HG02588 (cell line): ENCODE measurements around the gene ARL15.

Experiments used
- ATAC-seq: cut with Tn5 transposase; IDR thresholded peaks from one replicate; pipeline ENCODE4 v1.9.1; 2021; ENCODE audit warnings: mild to moderate bottlenecking, moderate library complexity; ENCODE audit not compliant: unreplicated experiment

The ARL15 gene

GRCh38 chr5:54214722-54215121, 95.7 kb downstream of the ARL15 start:
- no peak for ATAC-seq

- ATAC-seq, result no peak
These were observed 98.0 kb downstream of the ARL15 start for GRCh38 chr5:54212331-54212730.

- ATAC-seq, result no peak
These were observed 98.5 kb downstream of the ARL15 start for GRCh38 chr5:54211912-54212311.

- ATAC-seq, result no peak
These were observed 102.8 kb downstream of the ARL15 start for GRCh38 chr5:54207566-54207965.

GRCh38 chr5:54206580-54207229, 103.7 kb downstream of the ARL15 start:
- ATAC-seq, result no peak

GRCh38 chr5:54205918-54206317, 104.5 kb downstream of the ARL15 start:
- ATAC-seq, result no peak

GRCh38 chr5:54205453-54205852, 104.9 kb downstream of the ARL15 start:
- ATAC-seq, result no peak

- ATAC-seq, result no peak
These were observed 113.4 kb downstream of the ARL15 start for GRCh38 chr5:54197018-54197417.

- no peak for ATAC-seq
These were observed 114.7 kb downstream of the ARL15 start for GRCh38 chr5:54195701-54196100.

GRCh38 chr5:54194318-54194717, 116.1 kb downstream of the ARL15 start:
- ATAC-seq, result no peak

GRCh38 chr5:54187694-54188093, 122.7 kb downstream of the ARL15 start:
- no peak for ATAC-seq

GRCh38 chr5:54186912-54187445, 123.4 kb downstream of the ARL15 start:
- no peak for ATAC-seq

GRCh38 chr5:54186108-54186507, 124.3 kb downstream of the ARL15 start:
- ATAC-seq, result no peak

GRCh38 chr5:54184806-54185205, 125.6 kb downstream of the ARL15 start:
- no peak for ATAC-seq

GRCh38 chr5:54180630-54181031, 129.7 kb downstream of the ARL15 start:
- no peak for ATAC-seq

- ATAC-seq, result no peak
These were observed 131.4 kb downstream of the ARL15 start for GRCh38 chr5:54178991-54179390.

GRCh38 chr5:54178207-54178606, 132.2 kb downstream of the ARL15 start:
- no peak for ATAC-seq

- no peak for ATAC-seq
These were observed 133.3 kb downstream of the ARL15 start for GRCh38 chr5:54177058-54177457.

GRCh38 chr5:54176066-54176830, 134.1 kb downstream of the ARL15 start:
- ATAC-seq, result no peak

- ATAC-seq, result no peak
These were observed 137.1 kb downstream of the ARL15 start for GRCh38 chr5:54173251-54173650.

- ATAC-seq, result peak; percentile 51
These were observed 138.6 kb downstream of the ARL15 start for GRCh38 chr5:54171645-54172384.

GRCh38 chr5:54165687-54166086, 144.7 kb downstream of the ARL15 start:
- no peak for ATAC-seq
